Activated T-helper 1 cell treated with Interleukin-2 at 50 U/mL for 16 hours (primary cell): Measurements from ENCODE around the gene MCRIP1.

ENCODE experiments used
- DNase-seq: peaks from one replicate; pipeline ENCODE4 v3.0.0-alpha.2; 2020; ENCODE audit warnings: low read depth

MCRIP1 gene

GRCh38 chr17:81803728-81804558, 29.1 kb downstream of the MCRIP1 start, which contains the start of gene GCGR:
Gene GCGR (plus strand): TSS chr17:81804150. CDS start chr17:81809019, 4,869 bp downstream.
- no peak for DNase-seq

- no peak for DNase-seq
Measured at GRCh38 chr17:81802856-81803643, 30.0 kb downstream of the MCRIP1 start.

- DNase-seq = no peak
Measured at GRCh38 chr17:81802048-81802758, 30.9 kb downstream of the MCRIP1 start.

- DNase-seq = no peak
Measured at GRCh38 chr17:81801327-81801726, 31.8 kb downstream of the MCRIP1 start.

GRCh38 chr17:81794509-81794908, 38.6 kb downstream of the MCRIP1 start:
- DNase-seq = no peak

GRCh38 chr17:81794074-81794476, 39.0 kb downstream of the MCRIP1 start:
- no peak for DNase-seq

GRCh38 chr17:81792675-81793615, 40.1 kb downstream of the MCRIP1 start:
- DNase-seq = no peak
